CD4-positive, alpha-beta T cell treated with Interleukin-6 for 4 hours (primary cell): ENCODE data around the gene STK10.

Source experiments
- DNase-seq: peaks from one replicate; pipeline ENCODE4 v3.0.0-alpha.2; 2020; ENCODE audit warnings: mixed read lengths

The STK10 gene

GRCh38 chr5:172005708-172006320 lies 182.2 kb downstream of the STK10 start:
- DNase-seq = peak; percentile 19

GRCh38 chr5:172004824-172005237 lies 183.2 kb downstream of the STK10 start:
- no peak for DNase-seq

- no peak for DNase-seq
Observed at GRCh38 chr5:172003746-172004145, 184.3 kb downstream of the STK10 start.

- DNase-seq = no peak
Observed at GRCh38 chr5:172002840-172003512, 185.0 kb downstream of the STK10 start.

- no peak for DNase-seq
Observed at GRCh38 chr5:172002310-172002709, 185.7 kb downstream of the STK10 start.

- DNase-seq = no peak
Observed at GRCh38 chr5:171999877-172000276, 188.1 kb downstream of the STK10 start.

GRCh38 chr5:171999100-171999499 lies 188.9 kb downstream of the STK10 start:
- no peak for DNase-seq

- DNase-seq = no peak
Observed at GRCh38 chr5:171997011-171997410, 191.0 kb downstream of the STK10 start.

GRCh38 chr5:171992813-171993212 lies 195.2 kb downstream of the STK10 start:
- no peak for DNase-seq

GRCh38 chr5:171992305-171992704 lies 195.7 kb downstream of the STK10 start:
- no peak for DNase-seq
